ENCODE results near the gene MDP1. TPM values are rescaled to one million over a fixed set of nuclear protein-coding genes. Genes with fewer than 3 reads are reported as not detected.

The MDP1 gene
- total RNA-seq, 4 donors from 2014 or later = 11.1 to 17.5 (median 14.4) TPM

DNA sequence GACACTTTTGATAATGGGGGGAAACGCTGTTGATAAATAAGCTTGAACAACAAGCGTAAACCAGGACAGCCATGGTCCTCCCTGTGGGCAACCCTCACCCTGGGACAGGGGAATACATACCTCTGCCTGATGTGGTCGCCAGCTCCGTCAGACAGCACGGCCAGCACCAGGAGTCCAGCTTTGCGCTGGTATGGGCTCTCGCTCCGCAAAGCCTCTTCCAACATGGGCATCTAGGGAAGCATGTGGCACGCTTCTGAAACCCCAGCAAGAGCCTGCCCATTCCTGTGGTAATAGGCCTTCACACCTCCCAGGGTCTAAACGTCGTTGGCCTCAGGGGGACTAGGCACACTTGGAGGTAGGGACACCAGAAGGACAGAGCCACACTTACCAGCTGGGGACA lies 30.1 kb downstream of the MDP1 start:
- 89% methylated on average over 8 of the region's 11 CpGs for WGBS
- no peaks in the 10 kb centered on the region for H3K9me3 ChIP-seq
- H3K27ac ChIP-seq (replicated peaks in 1 of 4) = no peak overlapping the region
- peaks cover 17 to 29% (median 26%) of the 10 kb centered on the region in 4 donors for H3K4me1 ChIP-seq
- no peak for DNase-seq (ENCODE audit: extremely low spot score)
- no peak overlapping the region for H3K4me3 ChIP-seq
- peaks cover 50 to 77% (median 71%) of the 10 kb centered on the region in 4 donors for H3K36me3 ChIP-seq
- intact Hi-C loops (cut with DNase I) = no loop called here
- TF ChIP-seq POLR2A (IDR thresholded peaks at IDR 0.05; ENCODE audit: low read depth) (no peak), POLR2AphosphoS5 (IDR thresholded peaks at IDR 0.05) (no peak), EP300 (IDR thresholded peaks at IDR 0.05) (no peak)
- TF ChIP-seq, protein P1, sequence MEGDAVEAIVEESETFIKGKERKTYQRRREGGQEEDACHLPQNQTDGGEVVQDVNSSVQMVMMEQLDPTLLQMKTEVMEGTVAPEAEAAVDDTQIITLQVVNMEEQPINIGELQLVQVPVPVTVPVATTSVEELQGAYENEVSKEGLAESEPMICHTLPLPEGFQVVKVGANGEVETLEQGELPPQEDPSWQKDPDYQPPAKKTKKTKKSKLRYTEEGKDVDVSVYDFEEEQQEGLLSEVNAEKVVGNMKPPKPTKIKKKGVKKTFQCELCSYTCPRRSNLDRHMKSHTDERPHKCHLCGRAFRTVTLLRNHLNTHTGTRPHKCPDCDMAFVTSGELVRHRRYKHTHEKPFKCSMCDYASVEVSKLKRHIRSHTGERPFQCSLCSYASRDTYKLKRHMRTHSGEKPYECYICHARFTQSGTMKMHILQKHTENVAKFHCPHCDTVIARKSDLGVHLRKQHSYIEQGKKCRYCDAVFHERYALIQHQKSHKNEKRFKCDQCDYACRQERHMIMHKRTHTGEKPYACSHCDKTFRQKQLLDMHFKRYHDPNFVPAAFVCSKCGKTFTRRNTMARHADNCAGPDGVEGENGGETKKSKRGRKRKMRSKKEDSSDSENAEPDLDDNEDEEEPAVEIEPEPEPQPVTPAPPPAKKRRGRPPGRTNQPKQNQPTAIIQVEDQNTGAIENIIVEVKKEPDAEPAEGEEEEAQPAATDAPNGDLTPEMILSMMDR (IDR thresholded peaks at IDR 0.05) = no peak
- H3K27me3 ChIP-seq = no peaks in the 10 kb centered on the region

- no peak overlapping the region for H3K27ac ChIP-seq (replicated peaks in 1 of 4)
- 98% methylated on average over 7 of the region's 7 CpGs for WGBS
- intact Hi-C loops (cut with DNase I) = no loop called here
- peaks cover 45 to 78% (median 72%) of the 10 kb centered on the region in 4 donors for H3K36me3 ChIP-seq
- TF ChIP-seq EP300 (IDR thresholded peaks at IDR 0.05) (no peak), POLR2A (IDR thresholded peaks at IDR 0.05; ENCODE audit: low read depth) (no peak), POLR2AphosphoS5 (IDR thresholded peaks at IDR 0.05) (no peak)
- TF ChIP-seq, protein P1 (IDR thresholded peaks at IDR 0.05) = no peak
- DNase-seq (ENCODE audit: extremely low spot score) = no peak
- H3K4me1 ChIP-seq = peaks cover 22 to 36% (median 34%) of the 10 kb centered on the region in 4 donors
- H3K4me3 ChIP-seq = no peak overlapping the region
- no peaks in the 10 kb centered on the region for H3K9me3 ChIP-seq
- no peaks in the 10 kb centered on the region for H3K27me3 ChIP-seq
Observed at GRCh38 chr14:24185026-24185425, 30.8 kb downstream of the MDP1 start.

DNA sequence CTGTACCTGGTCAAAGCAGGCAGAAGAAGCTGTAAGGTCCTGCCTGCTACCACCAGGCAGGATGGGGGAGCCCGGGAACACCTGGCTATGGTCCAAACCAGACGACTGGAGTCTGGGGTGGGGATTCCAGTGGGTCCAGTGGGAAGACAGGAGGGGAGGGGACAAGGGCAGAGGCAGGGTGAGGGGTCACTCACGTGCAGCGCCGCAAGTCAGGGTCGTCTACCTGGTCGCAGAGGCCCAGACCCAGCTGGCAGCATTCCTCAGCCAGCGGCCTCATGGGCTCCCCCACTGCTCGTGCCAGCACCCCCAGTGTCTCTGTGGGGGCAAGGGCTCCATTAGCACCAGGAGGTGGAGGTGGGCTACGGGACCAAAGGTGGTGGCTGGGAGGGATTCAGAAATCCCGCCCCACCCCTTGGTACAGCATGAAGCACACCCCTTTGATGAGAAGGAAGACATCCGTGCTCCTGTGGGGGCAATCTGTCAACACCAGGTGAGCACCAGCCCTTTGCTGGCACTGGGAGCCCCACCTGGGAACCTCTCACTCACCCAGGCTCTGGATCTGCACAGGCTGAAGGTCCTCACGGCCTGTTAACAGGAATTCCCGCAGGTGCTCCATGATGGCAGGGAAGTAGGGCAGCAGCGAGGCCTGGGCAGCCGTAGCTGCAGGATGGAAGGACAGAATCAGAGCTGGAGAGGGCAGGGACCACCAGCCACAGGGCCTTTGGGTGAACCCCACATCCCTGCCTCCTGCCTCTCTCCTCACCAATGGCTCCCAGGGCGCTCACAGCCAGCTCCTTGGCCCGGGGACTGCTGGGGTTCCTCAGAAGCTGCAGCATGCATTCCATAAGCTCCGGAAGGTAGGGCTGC lies 31.5 kb downstream of the MDP1 start:
- DNase-seq (ENCODE audit: extremely low spot score) = no peak
- no peak for TF ChIP-seq POLR2AphosphoS5 (IDR thresholded peaks at IDR 0.05)
- TF ChIP-seq, protein P1 (IDR thresholded peaks at IDR 0.05) = no peak
- TF ChIP-seq POLR2A (IDR thresholded peaks at IDR 0.05; ENCODE audit: low read depth) = no peak
- TF ChIP-seq EP300 (IDR thresholded peaks at IDR 0.05) = no peak
- H3K27ac ChIP-seq (replicated peaks in 1 of 4) = no peak overlapping the region
- H3K4me3 ChIP-seq = no peak overlapping the region
- intact Hi-C loops (cut with DNase I) = no loop called here
- no peaks in the 10 kb centered on the region for H3K27me3 ChIP-seq
- H3K9me3 ChIP-seq = no peaks in the 10 kb centered on the region
- WGBS = 96% methylated on average over 11 of the region's 19 CpGs
- H3K36me3 ChIP-seq = peaks cover 49 to 78% (median 75%) of the 10 kb centered on the region in 4 donors
- peaks cover 27 to 38% (median 36%) of the 10 kb centered on the region in 4 donors for H3K4me1 ChIP-seq

DNA sequence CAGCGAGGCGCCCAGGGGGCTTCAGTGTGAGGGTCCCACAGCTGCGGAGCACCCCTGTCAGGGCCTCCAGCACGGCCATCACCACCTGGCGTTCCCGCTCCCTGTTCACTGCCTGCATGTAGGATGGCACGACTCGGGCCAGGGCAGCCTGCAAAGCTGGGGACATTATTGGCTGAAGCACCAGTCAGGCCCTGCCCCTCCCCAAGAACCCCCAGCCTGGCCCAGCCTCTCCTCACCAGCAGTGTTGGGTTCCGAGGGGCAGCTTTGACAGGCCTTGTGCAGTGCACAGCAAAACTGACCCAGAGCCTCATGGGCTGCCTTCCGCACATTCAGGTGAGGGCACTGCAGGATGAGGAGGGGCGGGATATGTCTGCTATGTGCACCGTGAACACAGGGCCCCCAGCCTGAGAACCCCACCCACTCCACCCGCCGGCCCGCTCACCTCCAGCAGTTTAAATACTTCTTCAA lies 32.8 kb downstream of the MDP1 start:
- Histone ChIP-seq H3K4me1 (peaks cover 20 to 29% (median 28%) of the 10 kb centered on the region in 4 donors), H3K36me3 (peaks cover 61 to 91% (median 88%) of the 10 kb centered on the region in 4 donors), H3K9me3 (no peaks in the 10 kb centered on the region), H3K27me3 (no peaks in the 10 kb centered on the region), H3K4me3 (no peak overlapping the region), H3K27ac (replicated peaks in 1 of 4) (no peak overlapping the region)
- TF ChIP-seq POLR2A (IDR thresholded peaks at IDR 0.05; ENCODE audit: low read depth) = no peak
- TF ChIP-seq, protein P1 (IDR thresholded peaks at IDR 0.05) = no peak
- no peak for TF ChIP-seq POLR2AphosphoS5 (IDR thresholded peaks at IDR 0.05)
- TF ChIP-seq EP300 (IDR thresholded peaks at IDR 0.05) = no peak
- DNase-seq (ENCODE audit: extremely low spot score) = no peak
- 91% methylated on average over 9 of the region's 15 CpGs for WGBS
- intact Hi-C loops (cut with DNase I) = no loop called here
